Measurements from ENCODE around the gene CYP11A1. TPM values are rescaled to one million over a fixed set of nuclear protein-coding genes. Genes with fewer than 3 reads are reported as not detected.
A peak's percentile ranks its signal among the peaks of the same experiment; 100 is the strongest.

The CYP11A1 gene
- total RNA-seq, 1 donor from 2014 or later = 0.32 TPM

GRCh38 chr15:74324714-74325113 is 42.7 kb downstream of the CYP11A1 start:
- H3K27me3 Mint-ChIP-seq (ENCODE audit: low read depth) = peaks cover 4% of the 10 kb centered on the region
- H3K4me3 Mint-ChIP-seq (ENCODE audit: unreplicated experiment) = no peak overlapping the region
- H3K9me3 Mint-ChIP-seq (ENCODE audit: low read depth) = no peaks in the 10 kb centered on the region
- H3K36me3 Mint-ChIP-seq (ENCODE audit: low read depth) = no peaks in the 10 kb centered on the region
- H3K4me1 Mint-ChIP-seq (ENCODE audit: low read depth) = peaks cover 8% of the 10 kb centered on the region
- no peak overlapping the region for H3K27ac Mint-ChIP-seq (ENCODE audit: unreplicated experiment)
- no peak for TF ChIP-seq CTCF (IDR thresholded peaks at IDR 0.05)
- no peak for DNase-seq (ENCODE audit: low spot score)

GRCh38 chr15:74322558-74323180 is 44.8 kb downstream of the CYP11A1 start:
- Mint-ChIP-seq H3K27me3 (ENCODE audit: low read depth) (peaks cover 4% of the 10 kb centered on the region), H3K27ac (ENCODE audit: unreplicated experiment) (no peak overlapping the region), H3K4me3 (ENCODE audit: unreplicated experiment) (no peak overlapping the region), H3K4me1 (ENCODE audit: low read depth) (peaks cover 27% of the 10 kb centered on the region), H3K9me3 (ENCODE audit: low read depth) (no peaks in the 10 kb centered on the region), H3K36me3 (ENCODE audit: low read depth) (no peaks in the 10 kb centered on the region)
- TF ChIP-seq CTCF (IDR thresholded peaks at IDR 0.05) = peak; percentile 92
- no peak for DNase-seq (ENCODE audit: low spot score)

- Mint-ChIP-seq H3K4me1 (ENCODE audit: low read depth) (peaks cover 47% of the 10 kb centered on the region), H3K36me3 (ENCODE audit: low read depth) (no peaks in the 10 kb centered on the region), H3K27me3 (ENCODE audit: low read depth) (peaks cover 4% of the 10 kb centered on the region), H3K27ac (ENCODE audit: unreplicated experiment) (no peak overlapping the region), H3K4me3 (ENCODE audit: unreplicated experiment) (no peak overlapping the region), H3K9me3 (ENCODE audit: low read depth) (no peaks in the 10 kb centered on the region)
- peak; percentile 82 for TF ChIP-seq CTCF (IDR thresholded peaks at IDR 0.05)
- DNase-seq (ENCODE audit: low spot score) = no peak
Measured at GRCh38 chr15:74320352-74321247, 46.8 kb downstream of the CYP11A1 start.

GRCh38 chr15:74319596-74320351 is 47.7 kb downstream of the CYP11A1 start:
- Mint-ChIP-seq H3K4me3 (ENCODE audit: unreplicated experiment) (no peak overlapping the region), H3K27ac (ENCODE audit: unreplicated experiment) (no peak overlapping the region), H3K27me3 (ENCODE audit: low read depth) (no peaks in the 10 kb centered on the region), H3K4me1 (ENCODE audit: low read depth) (peaks cover 56% of the 10 kb centered on the region), H3K36me3 (ENCODE audit: low read depth) (no peaks in the 10 kb centered on the region), H3K9me3 (ENCODE audit: low read depth) (no peaks in the 10 kb centered on the region)
- no peak for DNase-seq (ENCODE audit: low spot score)
- no peak for TF ChIP-seq CTCF (IDR thresholded peaks at IDR 0.05)

- no peak for DNase-seq (ENCODE audit: low spot score)
- peak overlapping the region; percentile 41 for H3K27ac Mint-ChIP-seq (ENCODE audit: unreplicated experiment)
- no peaks in the 10 kb centered on the region for H3K9me3 Mint-ChIP-seq (ENCODE audit: low read depth)
- no peaks in the 10 kb centered on the region for H3K36me3 Mint-ChIP-seq (ENCODE audit: low read depth)
- H3K4me3 Mint-ChIP-seq (ENCODE audit: unreplicated experiment) = no peak overlapping the region
- no peak for TF ChIP-seq CTCF (IDR thresholded peaks at IDR 0.05)
- no peaks in the 10 kb centered on the region for H3K27me3 Mint-ChIP-seq (ENCODE audit: low read depth)
- peaks cover 62% of the 10 kb centered on the region for H3K4me1 Mint-ChIP-seq (ENCODE audit: low read depth)
Measured at GRCh38 chr15:74319138-74319460, 48.3 kb downstream of the CYP11A1 start.
